COLO668 (cell line): Measurements from ENCODE around the gene GPR132.

Experiments
- DNase-seq: peaks from one replicate; lab custom pipeline; 2025; ENCODE audit not compliant: unreplicated experiment; lab: John Stamatoyannopoulos, UW

GPR132 gene

DNA sequence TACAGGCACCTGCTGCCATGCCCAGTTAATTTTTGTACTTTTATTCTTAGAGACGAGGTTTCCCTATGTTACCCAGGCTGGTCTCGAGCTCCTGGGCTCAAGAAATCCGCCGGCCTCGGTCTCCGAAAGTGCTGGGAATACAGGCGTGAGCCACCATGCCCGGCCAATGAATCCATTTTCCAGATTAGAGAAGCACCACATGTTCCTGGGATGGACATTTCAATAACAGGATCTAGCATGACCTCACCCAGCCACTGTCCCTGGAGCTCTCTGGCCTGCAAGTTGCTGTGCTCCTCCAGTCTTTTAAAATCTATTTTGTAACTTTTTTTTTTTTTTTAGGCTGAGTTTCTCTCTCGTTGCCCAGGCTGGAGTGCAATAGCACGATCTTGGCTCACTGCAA is 2.2 kb downstream of the GPR132 start:
- no peak for DNase-seq

DNA sequence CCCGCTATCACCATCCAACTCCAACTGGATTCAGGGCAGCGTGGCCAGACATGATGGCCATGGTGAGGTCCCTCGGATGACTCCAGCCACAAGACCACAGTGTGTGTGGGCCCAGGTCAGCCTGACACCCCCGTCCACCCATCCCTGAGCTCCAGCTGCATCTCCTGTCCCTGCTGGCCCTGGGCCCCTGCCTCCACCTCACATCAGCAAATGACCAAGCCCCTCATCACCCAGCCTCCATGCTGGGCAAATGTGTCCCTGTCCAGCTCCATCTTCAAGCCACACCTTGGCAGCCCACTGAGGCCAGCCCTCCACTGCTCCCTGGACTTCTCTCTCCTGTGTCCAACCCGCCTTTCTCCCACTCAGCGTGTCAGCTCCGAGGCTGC is 3.2 kb downstream of the GPR132 start:
- no peak for DNase-seq

- DNase-seq = no peak
These were observed 3.7 kb downstream of the GPR132 start for GRCh38 chr14:105061428-105062047.

DNA sequence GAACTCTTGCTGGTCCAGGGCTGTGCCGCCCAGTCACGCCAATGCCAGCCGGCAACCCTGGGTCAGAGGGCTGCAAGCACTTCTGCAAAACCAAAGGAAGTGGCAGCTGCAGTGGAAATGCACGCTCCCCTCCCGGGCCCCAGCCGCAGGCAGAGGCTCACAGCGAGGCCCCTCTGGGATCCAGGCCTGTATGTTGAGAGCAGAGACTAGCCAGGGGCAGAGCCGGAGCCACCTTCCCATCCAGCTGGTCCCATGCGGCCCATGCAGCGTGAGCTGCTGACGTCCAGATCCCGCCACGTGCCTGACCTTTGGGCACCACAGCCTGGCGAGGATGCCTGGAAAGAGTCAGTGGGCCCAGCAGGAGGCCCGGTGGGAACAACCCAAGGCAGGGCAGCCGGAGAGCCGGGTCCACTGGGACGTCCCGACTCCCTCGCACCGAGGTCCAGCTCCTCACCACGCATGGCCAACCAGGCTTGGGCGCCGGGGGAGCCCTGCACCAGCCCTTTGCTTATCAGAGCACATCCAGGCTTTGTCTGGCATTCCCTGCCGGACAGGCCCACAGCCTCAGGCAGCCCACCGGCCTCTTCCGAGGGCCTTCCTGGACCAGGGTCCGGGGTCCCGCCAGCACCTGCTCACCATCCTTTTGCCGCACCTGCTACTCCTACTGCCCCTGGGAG is 4.3 kb downstream of the GPR132 start:
- no peak for DNase-seq

GRCh38 chr14:105059925-105060565 is 5.2 kb downstream of the GPR132 start:
- no peak for DNase-seq

GRCh38 chr14:105059035-105059924 is 6.0 kb downstream of the GPR132 start:
- no peak for DNase-seq

DNA sequence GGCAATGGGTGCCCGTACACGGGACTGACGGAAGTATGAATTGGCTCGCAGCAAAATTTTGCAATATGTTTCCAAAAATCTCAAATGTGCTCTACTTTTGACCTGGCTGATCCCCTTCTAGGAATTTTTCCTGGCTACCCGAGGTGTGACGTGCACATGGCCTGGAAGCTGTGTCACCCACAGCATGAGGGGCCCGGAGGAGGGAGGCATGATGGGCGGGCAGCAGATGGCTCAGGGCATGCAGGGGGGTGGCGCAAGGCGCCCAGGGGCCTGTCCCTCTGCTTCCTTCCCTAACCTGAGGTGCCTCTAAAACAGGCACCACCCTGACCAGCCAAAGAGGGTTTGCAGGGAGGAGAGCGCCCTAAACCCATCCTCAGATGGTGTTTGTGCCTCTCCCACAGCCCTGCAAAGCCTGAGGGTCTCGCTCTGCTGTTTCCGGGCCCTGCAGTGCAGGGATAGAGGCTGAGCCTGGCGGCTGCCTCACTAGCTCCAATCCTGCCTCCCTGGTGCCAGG is 6.7 kb downstream of the GPR132 start:
- DNase-seq = no peak

DNA sequence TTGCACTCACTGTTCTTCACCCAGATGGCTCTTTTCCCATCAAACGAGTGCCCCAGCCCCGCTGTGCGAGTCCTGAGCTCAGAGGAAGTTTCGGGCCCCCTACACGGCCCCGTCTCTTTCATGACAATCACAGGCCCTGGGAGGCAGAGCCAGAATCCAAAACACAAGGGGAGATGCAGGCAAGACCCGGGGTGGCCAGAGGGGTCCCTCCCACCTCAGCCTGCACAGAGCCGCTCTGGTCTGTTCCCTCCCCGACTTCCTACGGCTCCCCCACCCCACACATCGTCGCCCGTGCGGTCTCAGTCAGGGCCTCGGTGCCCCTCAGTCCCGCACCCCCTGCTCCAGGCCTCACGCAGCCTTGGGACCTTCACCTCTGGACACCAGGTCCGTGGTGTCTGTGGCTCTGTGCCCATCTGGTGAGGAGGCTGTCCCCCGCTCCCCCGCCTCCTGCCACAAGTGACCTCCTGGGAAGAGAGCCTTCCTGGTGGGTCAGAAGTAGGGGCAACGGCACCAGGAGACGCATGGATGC is 8.9 kb downstream of the GPR132 start:
- DNase-seq = no peak

GRCh38 chr14:105055736-105056302 is 9.4 kb downstream of the GPR132 start:
- no peak for DNase-seq

- no peak for DNase-seq
These were observed 9.9 kb downstream of the GPR132 start for GRCh38 chr14:105055334-105055733.

DNA sequence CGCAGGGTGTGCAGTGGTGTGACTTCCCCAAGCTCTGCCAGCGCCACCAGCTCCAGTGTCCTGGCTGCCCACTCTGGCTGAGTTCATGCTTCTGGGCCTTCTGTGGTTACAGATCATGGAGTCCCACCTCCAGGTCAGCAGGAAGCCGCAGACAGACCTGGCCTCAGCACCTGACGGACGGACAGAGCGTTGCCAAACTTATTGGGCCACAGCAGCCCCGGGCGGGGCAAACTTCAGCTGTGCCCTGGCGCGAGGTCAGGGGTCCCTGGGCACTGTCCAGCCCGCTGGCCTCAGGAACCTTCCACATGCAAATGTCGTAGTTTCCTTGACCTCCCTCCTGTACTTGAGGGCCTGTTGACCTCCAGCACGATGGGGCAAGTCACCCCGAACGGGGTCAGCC is 11.2 kb downstream of the GPR132 start:
- DNase-seq = no peak

- no peak for DNase-seq
These were observed 11.8 kb downstream of the GPR132 start for GRCh38 chr14:105053421-105053820.

DNA sequence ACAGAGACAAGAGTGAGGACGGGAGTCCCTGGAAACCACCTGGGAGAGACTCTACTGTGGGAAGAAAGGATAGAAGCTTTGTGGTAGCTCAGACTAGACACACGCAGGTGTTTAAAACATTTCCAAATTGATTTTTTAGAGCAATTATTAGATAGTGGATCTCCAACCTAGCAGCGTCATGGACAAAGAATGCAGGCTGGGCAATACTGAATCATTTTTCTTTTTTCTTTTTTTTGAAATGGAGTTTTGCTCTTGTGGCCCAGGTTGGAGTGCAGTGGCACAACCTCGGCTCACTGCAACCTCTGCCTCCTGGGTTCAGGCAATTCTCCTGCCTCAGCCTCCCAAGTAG is 13.1 kb downstream of the GPR132 start:
- DNase-seq = no peak

- DNase-seq = no peak
These were observed 13.8 kb downstream of the GPR132 start for GRCh38 chr14:105051182-105052109.

GRCh38 chr14:105050551-105050897 is 14.7 kb downstream of the GPR132 start:
- peak; percentile 91 for DNase-seq

DNA sequence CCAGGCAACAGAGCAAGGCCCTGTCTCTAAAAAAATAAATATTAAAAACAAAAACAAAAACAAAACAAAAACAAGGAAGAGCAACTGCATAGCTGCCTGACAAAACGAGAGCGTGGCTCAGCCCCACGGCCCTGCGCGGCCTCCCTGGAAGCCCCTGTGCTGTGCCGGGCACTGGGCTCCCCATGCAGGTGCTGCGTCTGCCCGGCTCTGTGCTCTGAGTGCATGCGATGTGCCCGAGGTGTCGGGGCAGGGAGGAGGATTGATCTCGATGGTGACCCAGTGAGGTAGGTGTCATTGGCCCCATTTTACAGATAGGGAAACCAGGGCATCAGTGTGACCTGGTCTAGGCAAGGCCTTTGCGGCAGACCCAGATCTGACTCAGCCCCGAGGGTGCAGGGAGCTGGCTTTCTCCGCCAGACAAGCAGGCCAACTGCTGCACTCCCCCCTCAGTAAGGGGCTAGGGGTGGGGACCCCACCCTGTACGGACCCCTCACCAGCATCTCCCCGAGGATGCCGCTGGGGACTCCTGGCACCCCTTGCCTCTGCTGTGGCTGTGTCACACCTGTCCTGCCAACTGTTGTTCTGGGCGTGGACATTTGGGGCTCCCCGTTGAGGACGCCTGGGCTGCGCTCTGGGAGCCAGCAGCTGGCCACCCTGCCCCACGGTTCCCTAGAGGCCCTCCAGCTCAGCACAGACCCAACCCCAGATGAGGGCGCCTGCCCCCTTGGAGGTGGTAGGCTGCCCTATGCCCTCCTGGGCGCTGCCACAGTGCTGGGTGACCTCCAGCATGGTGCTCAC is 15.3 kb downstream of the GPR132 start:
- no peak for DNase-seq

GRCh38 chr14:105047283-105048016 is 17.8 kb downstream of the GPR132 start:
- no peak for DNase-seq

DNA sequence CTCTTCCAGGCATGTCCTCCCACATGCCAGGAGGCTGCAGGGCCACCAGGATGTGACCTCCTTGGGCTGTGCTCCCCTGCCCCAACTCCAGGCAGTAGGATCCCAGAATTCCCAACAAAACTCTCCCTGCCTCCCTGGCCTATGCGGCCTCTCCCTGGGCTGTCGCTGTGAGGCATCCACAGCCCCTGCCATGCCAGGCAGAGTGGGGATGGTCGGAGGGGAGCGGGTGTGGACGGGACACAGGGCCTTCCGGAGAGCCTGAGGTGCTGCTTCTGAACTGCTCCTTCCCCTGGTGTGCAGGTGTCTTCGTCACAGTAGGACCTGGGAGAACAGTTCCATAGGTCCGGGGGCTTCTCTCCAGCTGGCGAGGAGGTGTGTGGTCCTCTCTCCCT is 18.3 kb downstream of the GPR132 start:
- DNase-seq = no peak
